K562 (cell line): ENCODE measurements around the gene TMEM117. TPM values are rescaled to one million over a fixed set of nuclear protein-coding genes. Genes with fewer than 3 reads are reported as not detected.

ENCODE experiments used
- CEBPB ChIP-seq: fragments of 450-650 bp; IDR thresholded peaks from 2 replicates; pipeline ENCODE4 v1.6.1; 2016; ENCODE audit warnings: missing genetic modification characterization, missing compliant biosample characterization
- MGA ChIP-seq: fragments of 450-650 bp; IDR thresholded peaks from 2 replicates; pipeline ENCODE4 v1.6.1; 2016; ENCODE audit warnings: mild to moderate bottlenecking, moderate library complexity
- polyA plus RNA-seq, 8 experiments: library from polyadenylated mRNA; depleted of rRNA in 4 of 8; stranded (reverse) in 5 of 8; unstranded in 3 of 8; fragments of >200 nt; fragmentation: Nextera tagmentation in 2 of 8; fragmentation: Illumina TruSeq in 1 of 8; extraction: Ambion mirVana in 2 of 8; extraction: Trizol in 1 of 8; gene quantifications; 2 replicates each; pipeline versions ENCODE4 v1.2.1 to v1.2.3, GENCODE V29; 2011 to 2014; ENCODE audit warnings: inconsistent platforms in 1 of 8, missing spikeins in 1 of 8
- total RNA-seq, 7 experiments: library from RNA; depleted of rRNA in 6 of 7; stranded (reverse); fragments of >200 nt in 6 of 7; fragmentation: Illumina TruSeq in 2 of 7; extraction: Trizol in 2 of 7; gene quantifications; 2 replicates each; pipeline versions ENCODE4 v1.2.1 to v1.2.3, GENCODE V29; 2011 to 2021; ENCODE audit warnings: low replicate concordance in 1 of 7

The TMEM117 gene
- total and polyA plus RNA-seq, 9 of the 15 experiments (the other 6 are each of a cell fraction or from before 2014, with no cell fraction given): 0.31 to 2.8 (median 1.0) TPM

GRCh38 chr12:44336577-44336976 is 500.7 kb downstream of the TMEM117 start (continued):
- TF ChIP-seq MGA (no peak), CEBPB (no peak)
